Activated naive CD4-positive, alpha-beta T cell treated with Interleukin-2 at 50 U/mL for 16 hours (primary cell): ENCODE measurements around the gene CENPE.

Experiments
- DNase-seq: peaks from one replicate; pipeline ENCODE4 v3.0.0-alpha.2; 2020

CENPE gene

GRCh38 chr4:103118166-103118565 lies 80.0 kb downstream of the CENPE start:
- DNase-seq, result no peak

GRCh38 chr4:103111598-103111997 lies 86.5 kb downstream of the CENPE start:
- DNase-seq, result no peak

GRCh38 chr4:103108542-103108941 lies 89.6 kb downstream of the CENPE start:
- DNase-seq, result no peak

GRCh38 chr4:103105558-103106356 lies 92.4 kb downstream of the CENPE start:
- no peak for DNase-seq

GRCh38 chr4:103104886-103105285 lies 93.3 kb downstream of the CENPE start:
- DNase-seq, result no peak

GRCh38 chr4:103100691-103101090 lies 97.5 kb downstream of the CENPE start:
- DNase-seq, result no peak

- peak; percentile 16 for DNase-seq
These were observed 98.3 kb downstream of the CENPE start, which contains the start of gene BDH2 for GRCh38 chr4:103099691-103100392. BDH2 (minus strand) TSS chr4:103099834; CDS start chr4:103096254, 3,580 bp downstream.

- no peak for DNase-seq
These were observed 99.2 kb downstream of the CENPE start for GRCh38 chr4:103098756-103099440.

- DNase-seq, result no peak
These were observed 99.8 kb downstream of the CENPE start for GRCh38 chr4:103098341-103098740.

- no peak for DNase-seq
These were observed 101.0 kb downstream of the CENPE start for GRCh38 chr4:103097112-103097511.

GRCh38 chr4:103095080-103095479 lies 103.1 kb downstream of the CENPE start:
- DNase-seq, result no peak

- no peak for DNase-seq
These were observed 105.9 kb downstream of the CENPE start for GRCh38 chr4:103092245-103092644.

- peak; percentile 27 for DNase-seq
These were observed 106.4 kb downstream of the CENPE start for GRCh38 chr4:103091601-103092223.

- no peak for DNase-seq
These were observed 108.7 kb downstream of the CENPE start for GRCh38 chr4:103089481-103089880.

GRCh38 chr4:103086551-103086950 lies 111.6 kb downstream of the CENPE start:
- no peak for DNase-seq

- DNase-seq, result no peak
These were observed 112.5 kb downstream of the CENPE start for GRCh38 chr4:103085555-103086196.

- DNase-seq, result no peak
These were observed 118.5 kb downstream of the CENPE start for GRCh38 chr4:103079621-103080020.

GRCh38 chr4:103076747-103077347 lies 121.3 kb downstream of the CENPE start, which contains the start of gene SLC9B2:
SLC9B2 (minus strand) TSS chr4:103076761; CDS start chr4:103067550, 9,211 bp downstream.
- DNase-seq, result no peak

GRCh38 chr4:103075894-103076746 lies 122.0 kb downstream of the CENPE start:
- peak; percentile 72 for DNase-seq

GRCh38 chr4:103075435-103075893 lies 122.7 kb downstream of the CENPE start:
- DNase-seq, result no peak
